ENCODE data around the gene HAT1.

- TF ChIP-seq CTCF (IDR thresholded peaks at IDR 0.05; ENCODE audit: borderline replicate concordance, extremely low read depth, low read length, poor library complexity, severe bottlenecking) (no peak), EZH2 (IDR thresholded peaks at IDR 0.05; ENCODE audit: borderline replicate concordance, low read depth, low read length, severe bottlenecking) (no peak)
Measured at GRCh38 chr2:172013396-172013795, 91.1 kb downstream of the HAT1 start.
